GM06990 (cell line): ENCODE data around the gene HNRNPR.

ENCODE experiments used
- DNase-seq: peaks from one replicate; pipeline ENCODE4 v3.0.0-alpha.2; 2011; ENCODE audit not compliant: insufficient read length; ENCODE audit errors: extremely low read depth
- H3K27me3 ChIP-seq: replicated peaks from 2 replicates; pipeline ENCODE4 v1.6.0; 2011; ENCODE audit warnings: low read length; ENCODE audit not compliant: control insufficient read depth, insufficient read depth
- H3K36me3 ChIP-seq: 2 replicates; pipeline ENCODE4 v1.5.1; 2011; ENCODE audit warnings: low read length; ENCODE audit not compliant: control insufficient read depth, insufficient read depth
- H3K4me3 ChIP-seq: replicated peaks from 2 replicates; pipeline ENCODE4 v1.5.1; 2011; ENCODE audit warnings: low read depth, mild to moderate bottlenecking, control low read depth, low read length
- CTCF ChIP-seq: IDR thresholded peaks from 2 replicates; pipeline ENCODE4 v1.5.1; 2011; ENCODE audit warnings: low read length, control low read depth, mild to moderate bottlenecking, inconsistent platforms; ENCODE audit not compliant: insufficient read depth, poor library complexity, severe bottlenecking

Gene HNRNPR

GRCh38 chr1:23366146-23366545 lies 22.1 kb upstream of the HNRNPR start:
- no peak for TF ChIP-seq CTCF
- Histone ChIP-seq H3K4me3 (no peak overlapping the region), H3K27me3 (no peaks in the 10 kb centered on the region), H3K36me3 (peaks cover 8% of the 10 kb centered on the region)
- no peak for DNase-seq

- DNase-seq, result no peak
These were observed 18.2 kb upstream of the HNRNPR start for GRCh38 chr1:23362218-23362713.

GRCh38 chr1:23358310-23358875 lies 14.3 kb upstream of the HNRNPR start:
- TF ChIP-seq CTCF, result no peak
- H3K4me3 ChIP-seq, result no peak overlapping the region
- H3K36me3 ChIP-seq, result peaks cover 8% of the 10 kb centered on the region
- H3K27me3 ChIP-seq, result no peaks in the 10 kb centered on the region
- DNase-seq, result no peak

More at GRCh38 chr1:23362218-23362713, 18.2 kb upstream of the HNRNPR start:
- Histone ChIP-seq H3K36me3 (peaks cover 8% of the 10 kb centered on the region), H3K27me3 (no peaks in the 10 kb centered on the region), H3K4me3 (no peak overlapping the region)
- TF ChIP-seq CTCF, result no peak

GRCh38 chr1:23357138-23357908 lies 13.2 kb upstream of the HNRNPR start:
- H3K4me3 ChIP-seq, result no peak overlapping the region
- no peaks in the 10 kb centered on the region for H3K27me3 ChIP-seq
- peaks cover 4% of the 10 kb centered on the region for H3K36me3 ChIP-seq
- TF ChIP-seq CTCF, result no peak
- no peak for DNase-seq

GRCh38 chr1:23356471-23357137 lies 12.5 kb upstream of the HNRNPR start:
- DNase-seq, result no peak
- no peak for TF ChIP-seq CTCF
- Histone ChIP-seq H3K27me3 (no peaks in the 10 kb centered on the region), H3K4me3 (no peak overlapping the region), H3K36me3 (peaks cover 2% of the 10 kb centered on the region)
